Effector memory CD8-positive, alpha-beta T cell (primary cell): ENCODE data around the gene CSNK1G2.

ENCODE experiments used
- ATAC-seq: fragments of 150-1000 bp; cut with Tn5 transposase; replicated peaks from 2 replicates; pipeline ENCODE4 v1.10.0; 2021; ENCODE audit warnings: mild to moderate bottlenecking, moderate library complexity
- DNase-seq, 3 experiments: peaks; one replicate each; pipeline ENCODE4 v3.0.0; 2021
- H3K27ac Mint-ChIP-seq, 2 donors: one replicate each; pipeline ENCODE4 v1.8.0; 2022; ENCODE audit warnings: mild to moderate bottlenecking in 2 of 2, mixed read lengths in 2 of 2, moderate library complexity in 2 of 2
- H3K27me3 Mint-ChIP-seq, 2 donors: one replicate each; pipeline ENCODE4 v1.8.0; 2022; ENCODE audit warnings: mixed read lengths in 2 of 2
- H3K36me3 Mint-ChIP-seq: one replicate; pipeline ENCODE4 v1.8.0; 2022; ENCODE audit warnings: mild to moderate bottlenecking, moderate library complexity, mixed read lengths; ENCODE audit not compliant: insufficient read depth
- H3K4me1 Mint-ChIP-seq, 2 donors: one replicate each; pipeline ENCODE4 v1.8.0; 2022; ENCODE audit warnings: low read depth in 2 of 2, mixed read lengths in 2 of 2
- H3K4me3 Mint-ChIP-seq, 2 donors: one replicate each; pipeline ENCODE4 v1.8.0; 2022; ENCODE audit warnings: mild to moderate bottlenecking in 2 of 2, mixed read lengths in 2 of 2, moderate library complexity in 2 of 2
- H3K9me3 Mint-ChIP-seq, 2 donors: one replicate each; pipeline ENCODE4 v1.8.0; 2022; ENCODE audit warnings: mixed read lengths in 2 of 2

CSNK1G2 gene

DNA sequence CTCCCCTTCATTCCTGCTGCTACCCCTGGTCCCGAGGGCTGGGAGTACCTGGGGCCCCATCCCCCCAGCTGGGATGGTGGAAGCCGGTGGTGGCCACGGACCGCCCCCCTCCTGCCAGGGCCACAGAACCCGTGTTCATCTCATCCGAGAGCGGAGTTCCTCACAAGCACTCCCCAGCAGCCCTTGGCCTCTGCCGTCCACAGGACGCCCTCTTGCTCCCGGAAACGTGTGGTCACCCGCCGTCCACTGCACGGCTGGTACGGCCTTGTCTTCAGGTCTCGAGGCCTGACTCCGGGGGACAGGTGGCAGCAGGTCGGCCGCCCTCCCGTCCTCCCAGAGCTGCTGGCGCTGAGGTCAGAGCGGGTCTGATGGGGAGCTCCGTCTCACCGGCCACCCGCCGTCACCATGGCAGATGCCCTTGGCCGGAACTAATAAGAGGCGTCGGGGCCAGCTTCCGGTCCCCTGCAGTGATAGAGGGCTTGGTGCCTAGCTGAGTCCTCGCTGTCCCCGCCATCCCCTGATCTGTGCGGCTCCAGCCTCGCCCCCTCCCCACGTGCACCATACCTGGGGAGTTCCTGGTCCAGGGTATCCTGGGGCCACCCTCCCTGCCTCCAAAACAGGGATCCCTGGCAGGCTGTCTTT is 16.5 kb upstream of the CSNK1G2 start:
- no peak for DNase-seq
- Mint-ChIP-seq H3K9me3 (no peaks in the 10 kb centered on the region), H3K4me3 (no peak overlapping the region), H3K4me1 (peaks cover 9 to 16% of the 10 kb centered on the region in 2 donors), H3K36me3 (peaks cover 16% of the 10 kb centered on the region), H3K27me3 (peaks cover 0 to under 1% of the 10 kb centered on the region in 2 donors), H3K27ac (peak overlapping the region in 1 of 2 donors; percentile 25)
- ATAC-seq, result no peak

DNA sequence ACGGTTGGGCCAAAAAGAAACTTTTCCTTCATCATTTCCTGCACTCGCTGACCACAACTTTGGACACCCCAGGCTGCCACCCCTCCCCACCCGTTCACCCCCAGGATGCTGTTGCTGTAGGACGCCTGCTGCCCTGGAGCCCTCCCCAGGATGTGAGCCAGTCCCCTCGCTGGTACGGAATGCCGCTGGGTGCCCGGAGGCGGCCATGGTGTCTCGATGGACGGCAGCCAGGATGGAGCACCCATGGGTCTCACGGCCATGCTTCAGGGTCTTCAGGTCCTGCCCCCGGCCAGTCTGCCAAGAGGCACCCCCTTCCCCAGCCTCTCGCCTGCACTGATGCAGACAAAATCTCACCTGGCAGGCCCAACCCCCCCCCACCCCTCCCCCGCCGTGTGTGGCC is 15.4 kb upstream of the CSNK1G2 start:
- H3K9me3 Mint-ChIP-seq, result no peaks in the 10 kb centered on the region
- DNase-seq (no peak), ATAC-seq (no peak)
- no peak overlapping the region for H3K27ac Mint-ChIP-seq
- peaks cover 17 to 23% of the 10 kb centered on the region in 2 donors for H3K4me1 Mint-ChIP-seq
- peaks cover 0 to 10% of the 10 kb centered on the region in 2 donors for H3K27me3 Mint-ChIP-seq
- peaks cover 15% of the 10 kb centered on the region for H3K36me3 Mint-ChIP-seq
- no peak overlapping the region for H3K4me3 Mint-ChIP-seq

DNA sequence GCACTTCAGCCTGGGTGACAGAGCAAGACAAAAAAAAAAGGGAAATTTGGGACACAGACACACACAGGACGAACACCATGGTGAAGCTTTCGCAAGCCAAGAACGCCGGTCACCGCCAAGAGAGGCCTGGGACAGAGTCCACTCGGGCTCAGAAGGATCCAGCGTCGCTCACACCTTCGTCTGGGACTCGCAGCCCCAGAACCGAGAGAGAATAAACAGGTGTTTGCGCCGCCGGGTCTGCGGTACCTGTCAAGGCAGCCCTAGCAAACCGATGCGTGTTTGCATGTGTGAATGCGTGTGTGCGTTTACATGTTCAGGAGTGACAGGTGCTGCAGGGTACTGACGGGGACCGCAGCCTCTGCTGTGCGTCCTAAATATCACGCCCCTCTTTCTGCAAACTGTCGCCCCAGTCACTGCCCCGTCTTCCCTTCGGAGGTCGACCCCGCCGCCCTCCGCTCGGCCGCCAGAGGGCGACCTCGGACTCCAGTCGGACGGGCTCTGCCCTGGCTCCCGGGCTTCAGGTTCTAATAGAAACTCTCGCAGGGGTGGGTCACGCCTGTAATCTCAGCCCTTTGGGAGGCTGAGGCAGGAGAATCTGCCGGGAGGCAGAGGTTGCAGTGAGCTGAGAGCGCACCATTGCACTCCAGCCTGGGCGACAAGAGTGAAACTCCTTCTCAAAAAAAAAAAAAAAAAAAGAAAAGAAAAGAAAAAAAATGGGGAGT is 11.8 kb upstream of the CSNK1G2 start:
- Mint-ChIP-seq H3K27ac (peak overlapping the region in 1 of 2 donors; percentile 87), H3K4me1 (peaks cover 21 to 27% of the 10 kb centered on the region in 2 donors), H3K36me3 (peaks cover 10% of the 10 kb centered on the region), H3K27me3 (peaks cover 0 to 10% of the 10 kb centered on the region in 2 donors), H3K4me3 (peak overlapping the region; percentile 84 to 90), H3K9me3 (no peaks in the 10 kb centered on the region)
- DNase-seq (peak; percentile 81 to 86 (median 83)), ATAC-seq (peak; percentile 88)

DNA sequence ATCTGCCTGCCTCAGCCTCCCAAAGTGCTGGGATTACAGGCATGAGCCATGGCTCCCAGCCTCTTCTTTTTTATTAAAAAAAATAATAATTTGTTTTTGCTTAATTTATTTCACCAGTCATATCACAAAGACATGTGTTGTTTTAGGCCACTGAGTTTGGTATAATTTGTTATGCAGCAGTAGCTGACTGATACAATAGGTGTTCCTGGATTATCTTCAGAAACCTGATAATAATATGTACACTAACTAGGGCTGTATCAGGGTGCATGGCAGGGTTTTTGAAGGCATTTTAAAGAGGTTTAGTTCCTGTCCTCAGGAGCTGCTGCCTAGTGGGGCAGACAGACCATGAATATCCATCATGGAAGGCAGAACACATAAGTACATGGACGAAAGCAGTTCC is 9.5 kb upstream of the CSNK1G2 start:
- Mint-ChIP-seq H3K36me3 (peaks cover 12% of the 10 kb centered on the region), H3K27ac (no peak overlapping the region), H3K4me1 (peaks cover 25 to 32% of the 10 kb centered on the region in 2 donors), H3K9me3 (no peaks in the 10 kb centered on the region), H3K4me3 (no peak overlapping the region), H3K27me3 (peaks cover 0 to 10% of the 10 kb centered on the region in 2 donors)
- ATAC-seq, result no peak
- DNase-seq, result no peak

DNA sequence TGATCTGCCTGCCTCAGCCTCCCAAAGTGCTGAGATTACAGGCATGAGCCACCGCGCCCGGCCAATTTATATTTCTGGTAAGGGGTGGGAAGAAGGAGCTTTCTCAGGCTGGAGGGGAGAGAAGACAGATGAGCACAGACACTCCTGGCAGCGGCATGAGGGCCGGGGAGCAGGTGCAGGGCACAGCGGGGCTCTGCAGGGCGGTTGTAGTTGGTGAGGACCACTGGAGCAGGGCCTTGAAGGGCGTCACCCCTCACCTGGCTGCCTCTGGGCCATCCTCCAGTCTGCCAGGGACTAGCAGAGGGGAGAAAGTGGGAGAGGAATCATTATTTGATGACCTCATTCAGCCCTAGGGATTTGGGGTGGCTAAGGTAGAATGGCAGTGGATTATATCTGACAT is 8.6 kb upstream of the CSNK1G2 start:
- Mint-ChIP-seq H3K9me3 (no peaks in the 10 kb centered on the region), H3K27me3 (peaks cover 0 to 10% of the 10 kb centered on the region in 2 donors), H3K4me1 (peaks cover 24 to 30% of the 10 kb centered on the region in 2 donors), H3K4me3 (no peak overlapping the region), H3K27ac (no peak overlapping the region), H3K36me3 (peaks cover 12% of the 10 kb centered on the region)
- ATAC-seq, result no peak
- DNase-seq, result no peak

DNA sequence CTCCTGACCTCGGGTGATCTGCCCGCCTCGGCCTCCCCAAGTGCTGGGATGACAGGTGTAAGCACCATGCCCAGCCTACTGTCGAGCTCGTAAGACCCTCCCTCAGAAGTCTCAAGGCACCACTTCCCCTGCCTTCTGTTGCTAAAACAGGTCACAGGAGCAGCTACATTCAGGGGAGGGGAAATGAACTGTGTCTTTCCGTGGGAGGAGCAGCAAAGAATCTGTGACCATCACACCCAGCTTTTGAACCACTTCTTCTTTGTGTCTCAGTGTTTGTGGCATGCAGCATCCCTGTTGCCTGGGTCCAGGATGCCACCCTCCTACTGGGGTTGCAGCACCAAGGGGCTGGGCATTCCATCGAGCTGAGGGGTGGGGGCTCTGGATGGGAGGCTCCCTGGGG is 7.7 kb upstream of the CSNK1G2 start:
- ATAC-seq, result no peak
- H3K27ac Mint-ChIP-seq, result peak overlapping the region in 1 of 2 donors; percentile 14
- no peaks in the 10 kb centered on the region for H3K9me3 Mint-ChIP-seq
- peaks cover 17 to 24% of the 10 kb centered on the region in 2 donors for H3K4me1 Mint-ChIP-seq
- peaks cover 12% of the 10 kb centered on the region for H3K36me3 Mint-ChIP-seq
- H3K4me3 Mint-ChIP-seq, result no peak overlapping the region
- no peak for DNase-seq
- H3K27me3 Mint-ChIP-seq, result peaks cover 0 to 10% of the 10 kb centered on the region in 2 donors

DNA sequence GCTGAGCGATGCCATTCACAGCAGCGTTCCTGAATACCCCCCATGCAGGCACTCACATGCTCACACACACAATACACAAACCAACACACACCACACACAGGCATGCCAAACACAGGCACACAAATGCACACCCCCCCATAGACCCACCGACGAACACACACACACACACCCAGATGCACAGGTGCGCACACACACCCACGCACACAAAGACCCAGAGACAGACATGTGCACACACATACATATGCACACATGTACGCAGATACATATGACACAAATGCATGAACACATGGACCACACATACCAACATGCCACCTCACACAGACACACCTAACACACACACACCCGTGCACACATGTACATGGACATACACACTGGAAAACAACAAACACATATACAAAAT is 7.0 kb upstream of the CSNK1G2 start:
- no peaks in the 10 kb centered on the region for H3K9me3 Mint-ChIP-seq
- peaks cover 13% of the 10 kb centered on the region for H3K36me3 Mint-ChIP-seq
- no peak overlapping the region for H3K27ac Mint-ChIP-seq
- H3K4me3 Mint-ChIP-seq, result no peak overlapping the region
- no peak for ATAC-seq
- DNase-seq, result no peak
- peaks cover 0 to 10% of the 10 kb centered on the region in 2 donors for H3K27me3 Mint-ChIP-seq
- peaks cover 17 to 22% of the 10 kb centered on the region in 2 donors for H3K4me1 Mint-ChIP-seq

DNA sequence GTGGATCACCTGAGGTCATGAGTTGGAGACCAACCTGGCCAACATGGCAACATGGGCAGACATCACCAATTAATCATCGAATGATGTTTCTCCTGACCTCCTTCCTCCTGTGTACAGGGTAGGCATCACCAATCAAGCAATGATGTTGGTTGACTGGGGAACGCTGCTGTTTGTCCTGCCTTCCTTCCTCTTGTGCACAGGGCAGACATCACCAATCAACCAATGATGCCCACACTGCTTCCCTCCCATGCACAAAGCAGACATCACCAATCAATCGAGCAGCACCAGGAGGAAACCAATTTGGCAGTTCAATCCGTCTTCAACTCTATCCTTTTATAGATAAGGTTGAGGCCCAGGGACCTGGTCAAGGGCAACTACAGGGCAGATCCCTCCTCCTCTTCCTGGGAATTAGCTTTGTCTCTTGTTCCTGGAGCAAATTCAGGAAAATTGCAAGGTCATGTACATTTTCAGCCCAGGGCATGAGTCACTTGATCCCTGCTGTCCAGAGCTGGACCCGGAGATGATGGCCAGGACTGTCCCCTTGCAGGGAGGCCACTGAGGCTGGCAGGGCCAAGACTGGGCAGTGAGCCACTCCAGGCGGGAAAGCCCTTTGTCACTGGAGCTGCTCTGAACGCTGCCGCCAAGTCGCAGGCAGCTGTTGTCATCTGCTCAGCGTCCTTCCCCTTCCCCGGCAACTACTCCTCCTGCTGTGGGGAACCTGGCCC is 5.3 kb upstream of the CSNK1G2 start:
- ATAC-seq (no peak), DNase-seq (no peak)
- no peak overlapping the region for H3K4me3 Mint-ChIP-seq
- H3K27ac Mint-ChIP-seq, result peak overlapping the region in 1 of 2 donors; percentile 71
- H3K9me3 Mint-ChIP-seq, result no peaks in the 10 kb centered on the region
- H3K27me3 Mint-ChIP-seq, result no peaks in the 10 kb centered on the region
- H3K4me1 Mint-ChIP-seq, result peaks cover 19 to 23% of the 10 kb centered on the region in 2 donors
- H3K36me3 Mint-ChIP-seq, result peaks cover 22% of the 10 kb centered on the region

DNA sequence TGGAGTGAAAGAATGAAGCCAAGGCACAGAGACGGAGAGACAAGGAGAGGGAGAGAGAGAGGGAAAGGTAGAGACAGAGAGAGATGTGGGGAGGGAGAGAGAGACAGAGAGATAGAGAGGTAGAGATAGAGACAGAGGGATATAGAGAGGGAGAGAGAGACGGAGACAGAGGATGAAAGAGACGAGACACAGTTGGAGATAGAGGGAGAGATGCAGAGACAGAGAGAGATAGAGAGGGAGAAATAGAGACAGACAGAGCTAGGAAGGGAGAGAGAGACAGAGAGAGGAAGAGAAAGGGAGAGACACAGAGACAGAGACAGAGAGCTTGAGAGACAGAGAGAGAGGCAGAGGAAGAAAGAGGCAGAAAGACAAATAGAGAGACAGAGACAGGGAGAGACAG is 4.5 kb upstream of the CSNK1G2 start:
- Mint-ChIP-seq H3K36me3 (peaks cover 25% of the 10 kb centered on the region), H3K9me3 (no peaks in the 10 kb centered on the region), H3K4me1 (peaks cover 19 to 23% of the 10 kb centered on the region in 2 donors), H3K27ac (no peak overlapping the region), H3K27me3 (no peaks in the 10 kb centered on the region), H3K4me3 (no peak overlapping the region)
- DNase-seq (no peak), ATAC-seq (no peak)

DNA sequence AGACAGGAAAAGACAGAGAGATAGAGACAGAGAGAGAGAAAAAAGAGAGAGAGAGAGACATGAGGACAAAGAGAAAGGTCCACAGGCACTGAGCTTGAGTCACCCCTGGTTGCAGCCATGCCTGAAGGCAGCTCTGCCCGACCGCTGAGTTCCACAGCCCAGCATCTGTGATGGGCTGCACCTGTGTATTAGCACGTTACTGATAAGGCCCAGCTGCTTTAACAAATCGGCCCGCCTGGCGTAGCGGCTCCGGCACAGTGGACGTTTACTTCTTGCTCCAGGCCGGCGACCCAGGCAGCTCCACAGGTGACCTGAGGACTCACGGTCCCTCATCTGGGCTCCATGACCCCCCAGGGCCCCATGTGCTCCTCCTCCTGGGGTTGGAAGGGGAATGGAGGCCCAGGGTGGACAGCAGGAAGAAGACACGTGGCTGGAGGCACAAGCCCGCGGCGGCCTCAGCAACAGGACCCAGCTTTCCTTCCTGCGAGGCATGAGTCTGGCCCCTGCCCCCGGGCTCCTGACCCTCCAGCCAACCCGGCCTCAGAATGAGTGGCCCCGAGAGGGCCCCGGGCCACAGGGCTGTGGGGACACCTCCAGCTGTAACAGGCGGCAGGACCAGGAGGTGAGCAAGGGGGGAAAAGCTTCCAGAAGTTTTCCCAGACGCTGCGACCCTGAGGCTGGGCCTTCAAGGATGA is 3.9 kb upstream of the CSNK1G2 start:
- no peaks in the 10 kb centered on the region for H3K9me3 Mint-ChIP-seq
- H3K36me3 Mint-ChIP-seq, result peaks cover 32% of the 10 kb centered on the region
- ATAC-seq, result no peak
- no peak for DNase-seq
- H3K4me1 Mint-ChIP-seq, result peaks cover 19 to 23% of the 10 kb centered on the region in 2 donors
- peak overlapping the region in 1 of 2 donors; percentile 33 for H3K27ac Mint-ChIP-seq
- H3K4me3 Mint-ChIP-seq, result no peak overlapping the region
- no peaks in the 10 kb centered on the region for H3K27me3 Mint-ChIP-seq

DNA sequence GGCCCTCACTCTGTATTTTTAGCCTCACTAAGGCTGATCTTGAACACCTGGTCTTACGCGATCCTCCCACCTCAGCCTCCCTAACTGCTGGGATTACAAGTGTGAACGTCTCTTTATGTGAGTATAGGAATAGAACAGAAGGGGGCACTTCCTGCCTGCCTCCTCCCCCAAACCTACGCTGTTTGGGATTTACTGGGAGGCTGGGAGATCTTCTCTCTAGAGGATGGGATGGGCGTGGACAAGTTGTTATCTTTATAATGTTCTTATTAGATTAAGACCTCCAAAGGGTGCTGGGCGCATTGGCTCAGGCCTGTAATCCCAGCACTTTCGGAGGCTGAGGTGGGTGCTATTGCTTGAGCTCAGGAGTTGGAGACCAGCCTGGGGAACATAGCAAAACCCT is 2.9 kb upstream of the CSNK1G2 start:
- DNase-seq (no peak), ATAC-seq (no peak)
- Mint-ChIP-seq H3K27ac (peak overlapping the region; percentile 33 to 44), H3K36me3 (peaks cover 42% of the 10 kb centered on the region), H3K4me3 (peak overlapping the region in 1 of 2 donors; percentile 35), H3K4me1 (peaks cover 24 to 29% of the 10 kb centered on the region in 2 donors), H3K27me3 (no peaks in the 10 kb centered on the region), H3K9me3 (no peaks in the 10 kb centered on the region)

DNA sequence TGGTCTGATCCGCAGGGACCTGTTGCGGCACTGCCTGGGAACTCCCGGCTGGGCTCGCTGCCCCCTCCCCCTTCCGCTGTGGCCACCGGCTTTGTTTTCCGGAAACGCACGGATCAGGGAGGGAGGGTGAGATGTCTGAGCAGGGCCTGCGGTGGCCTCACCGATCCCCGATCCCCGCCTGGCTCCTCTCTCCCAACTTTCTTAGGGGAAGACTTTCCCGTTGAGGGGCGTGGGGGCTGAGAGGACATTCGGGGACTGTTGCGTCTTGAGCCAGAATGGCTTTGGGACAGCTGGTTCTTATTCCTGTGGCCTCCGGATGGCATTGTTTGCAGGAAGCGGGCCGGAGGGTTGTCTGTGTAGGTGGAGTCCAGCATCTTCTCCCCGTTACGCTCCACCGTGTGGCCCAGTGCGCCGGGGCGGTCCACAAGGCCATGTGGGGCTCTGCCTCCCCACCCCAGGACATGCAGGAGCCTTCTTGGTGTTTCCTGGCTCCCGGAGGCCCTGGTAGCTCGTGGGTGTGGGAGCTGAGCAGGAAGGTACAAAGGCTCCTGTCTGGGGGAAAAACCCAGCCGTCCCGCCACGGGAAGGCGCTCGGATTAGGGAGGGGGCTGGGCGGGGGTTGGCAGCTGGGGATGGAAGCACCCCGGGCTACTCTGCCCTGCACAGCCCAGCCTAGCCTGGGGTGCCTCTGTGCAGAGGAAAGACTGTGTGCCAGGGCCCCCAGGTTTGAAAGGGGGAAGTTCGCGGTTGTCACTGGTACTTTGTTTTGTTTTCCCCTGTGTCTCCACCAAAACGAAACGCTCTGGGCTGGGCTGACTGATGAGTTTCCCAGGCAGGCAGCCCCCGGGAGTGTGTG is 1.3 kb downstream of the CSNK1G2 start:
- Mint-ChIP-seq H3K27me3 (no peaks in the 10 kb centered on the region), H3K9me3 (no peaks in the 10 kb centered on the region), H3K27ac (peak overlapping the region; percentile 96 to 98), H3K4me1 (peaks cover 25 to 32% of the 10 kb centered on the region in 2 donors), H3K36me3 (peaks cover 52% of the 10 kb centered on the region), H3K4me3 (peak overlapping the region; percentile 88 to 96)
- ATAC-seq (peak; percentile 52), DNase-seq (peak; percentile 79 to 81 (median 79))
